K562 (cell line): ENCODE results near the gene CHST2. TPM values are rescaled to one million over a fixed set of nuclear protein-coding genes. Genes with fewer than 3 reads are reported as not detected.

Experiments used
- ATAC-seq: fragments of 200-7000 bp; cut with Tn5 transposase; 3 replicates; pipeline ENCODE4 v1.9.1; 2020; ENCODE audit warnings: moderate library complexity
- BruUV-seq: library from RNA; stranded (reverse); fragments of 400-500 nt; replicated peaks from 2 replicates; lab custom pipeline; 2021; lab: Mats Ljungman, UMichigan
- CTCF ChIA-PET: fragments of 300-600 bp; formaldehyde crosslinking; extraction: SDS; loops from one replicate; lab custom pipeline; 2021; ENCODE audit warnings: low intra/inter-chr PET ratio; lab: Yijun Ruan, JAX
- POLR2A ChIA-PET: fragments of 300-600, 350-650 bp; sonication (Branson Sonifier 250); formaldehyde crosslinking; extraction: SDS; loops from one replicate; lab custom pipeline; 2021; ENCODE audit warnings: antibody characterized with exemption, inconsistent platforms; lab: Yijun Ruan, JAX
- DNase-seq, 4 experiments: peaks; one replicate each; pipeline versions ENCODE4 v3.0.0 to v3.0.0-alpha.2; 2011 to 2018; ENCODE audit warnings: low spot score in 3 of 4, mixed read lengths in 3 of 4; ENCODE audit errors: extremely low read depth in 1 of 4
- FAIRE-seq: peaks from 2 replicates; lab custom pipeline; 2011; peaks lifted over from hg19 to GRCh38; lab: Jason Lieb, UNC
- H2AFZ ChIP-seq: 2 replicates; pipeline ENCODE4 v1.6.0; 2011; ENCODE audit warnings: low read depth, low read length, control low read depth, inconsistent platforms
- H3K27ac ChIP-seq: fragments of 200-600 bp; 3 replicates; pipeline ENCODE4 v1.8.0; 2011; ENCODE audit warnings: low read depth, mild to moderate bottlenecking, control low read depth, inconsistent platforms, low read length, moderate library complexity, mixed read lengths; ENCODE audit errors: extremely low read depth
- H3K27me3 ChIP-seq, 2 experiments: fragments of 300-600 bp in 1 of 2; 2 replicates in 1 of 2; 3 replicates in 1 of 2; pipeline versions ENCODE4 v1.6.0 to v1.8.0; 2011; ENCODE audit warnings: inconsistent platforms in 2 of 2, low read length in 2 of 2, mild to moderate bottlenecking in 1 of 2, mixed read lengths in 1 of 2, moderate library complexity in 1 of 2; ENCODE audit not compliant: control insufficient read depth in 2 of 2, insufficient read depth in 2 of 2
- H3K36me3 ChIP-seq: fragments of 300-600 bp; 3 replicates; pipeline ENCODE4 v1.8.0; 2011; ENCODE audit warnings: mild to moderate bottlenecking, low read length, inconsistent platforms; ENCODE audit not compliant: control insufficient read depth, insufficient read depth
- H3K4me1 ChIP-seq, 2 experiments: fragments of 200-600 bp in 1 of 2; replicated peaks in 1 of 2; 2 replicates in 1 of 2; 3 replicates in 1 of 2; pipeline versions ENCODE4 v1.5.1 to v1.8.0; 2011; ENCODE audit warnings: inconsistent platforms in 2 of 2, low read length in 2 of 2, mild to moderate bottlenecking in 1 of 2, mixed read lengths in 1 of 2, moderate library complexity in 1 of 2; ENCODE audit not compliant: control insufficient read depth in 2 of 2, insufficient read depth in 2 of 2
- H3K4me2 ChIP-seq: 2 replicates; pipeline ENCODE4 v1.6.1; 2011; ENCODE audit warnings: low read length, control low read depth, inconsistent platforms, mixed read lengths; ENCODE audit not compliant: insufficient read depth
- H3K4me3 ChIP-seq: fragments of 200-600 bp; sonication (generic), shearing (Covaris generic); 2 replicates; pipeline ENCODE4 v1.5.1; 2016; ENCODE audit warnings: control low read depth, inconsistent platforms
- H3K79me2 ChIP-seq: fragments of 200-600 bp; 3 replicates; pipeline ENCODE4 v1.8.0; 2011; ENCODE audit warnings: low read length, inconsistent platforms; ENCODE audit not compliant: control insufficient read depth, insufficient read depth
- H3K9ac ChIP-seq, 2 experiments: 2 replicates each; pipeline versions ENCODE4 v1.6.0 to v1.6.1; 2011; ENCODE audit warnings: low read depth in 2 of 2, low read length in 2 of 2, control low read depth in 1 of 2, inconsistent platforms in 1 of 2, mild to moderate bottlenecking in 1 of 2, mixed read lengths in 1 of 2; ENCODE audit not compliant: insufficient read depth in 1 of 2
- H3K9me1 ChIP-seq: one replicate; pipeline ENCODE4 v1.6.0; 2011; ENCODE audit warnings: inconsistent platforms, mild to moderate bottlenecking, low read length, moderate library complexity; ENCODE audit not compliant: control insufficient read depth, insufficient read depth
- H3K9me3 ChIP-seq: replicated peaks from 2 replicates; pipeline ENCODE4 v1.5.1; 2011; ENCODE audit warnings: low read depth, low read length, inconsistent platforms; ENCODE audit not compliant: control insufficient read depth, insufficient read depth
- H4K20me1 ChIP-seq: replicated peaks from 2 replicates; pipeline ENCODE4 v1.6.1; 2011; ENCODE audit warnings: low read length, inconsistent platforms, mixed read lengths; ENCODE audit not compliant: control insufficient read depth, insufficient read depth
- FOXK2 ChIP-seq, 2 experiments: fragments of 450-650 bp; IDR thresholded peaks in 1 of 2; conservative IDR thresholded peaks in 1 of 2; 2 replicates each; pipeline ENCODE4 v1.6.1; 2016; ENCODE audit warnings: low read depth in 2 of 2, mild to moderate bottlenecking in 1 of 2
- GTF2E2 ChIP-seq: fragments of 200-800 bp; sonication (Bioruptor generic); IDR thresholded peaks from 2 replicates; pipeline ENCODE4 v1.6.1; 2016; ENCODE audit warnings: missing genetic modification characterization, missing compliant biosample characterization
- KLF13 ChIP-seq: fragments of 450-650 bp; IDR thresholded peaks from 2 replicates; pipeline ENCODE4 v1.6.1; 2016; ENCODE audit warnings: missing genetic modification characterization, low read depth, mild to moderate bottlenecking, missing compliant biosample characterization, moderate library complexity, borderline replicate concordance
- LCOR ChIP-seq: sonication (generic); formaldehyde crosslinking; IDR thresholded peaks from 2 replicates; pipeline ENCODE4 v1.8.0; 2022; ENCODE audit warnings: mild to moderate bottlenecking, missing genetic modification reagents
- MCM3 ChIP-seq: fragments of 450-650 bp; IDR thresholded peaks from 2 replicates; pipeline ENCODE4 v1.6.1; 2016
- MTA2 ChIP-seq: fragments of 450-650 bp; IDR thresholded peaks from 2 replicates; pipeline ENCODE4 v1.6.1; 2016; ENCODE audit warnings: low read depth
- NFXL1 ChIP-seq: fragments of 450-650 bp; formaldehyde crosslinking; IDR thresholded peaks from 2 replicates; pipeline ENCODE4 v1.4.0; 2021; ENCODE audit warnings: mild to moderate bottlenecking
- POLR2AphosphoS2 ChIP-seq: IDR thresholded peaks from 2 replicates; pipeline ENCODE4 v1.6.1; 2012; ENCODE audit warnings: low read length, improper control_type of control experiment
- SRSF3 ChIP-seq: fragments of 200-400 bp; formaldehyde crosslinking; IDR thresholded peaks from 2 replicates; pipeline ENCODE4 v1.6.1; 2016; ENCODE audit warnings: mild to moderate bottlenecking, low read length, moderate library complexity; ENCODE audit not compliant: insufficient read depth
- TCF3 ChIP-seq: sonication (generic); formaldehyde crosslinking; IDR thresholded peaks from 2 replicates; pipeline ENCODE4 v1.4.0; 2020; ENCODE audit warnings: mild to moderate bottlenecking, missing genetic modification reagents
- WGBS: fragments of 100-300 bp; shearing (Covaris generic); methylation state at CpG from one replicate; pipeline ENCODE4 v1.1.6; 2016; ENCODE audit warnings: low coverage, mixed read lengths; ENCODE audit not compliant: insufficient coverage; ENCODE audit errors: missing lambda C conversion rate; 5-methylcytosine and 5-hydroxymethylcytosine counted together
- in situ Hi-C: fragments of 300-500 bp; cut with MboI; formaldehyde crosslinking; loops from 4 replicates; pipeline ENCODE4 v1.15.0; 2018; ENCODE audit warnings: inconsistent platforms, mixed read lengths
- intact Hi-C: fragments of 100-400 bp; cut with micrococcal nuclease; formaldehyde crosslinking; loops from 2 replicates; pipeline ENCODE4 v1.14.2; 2022
- polyA plus RNA-seq, 8 experiments: library from polyadenylated mRNA; depleted of rRNA in 4 of 8; stranded (reverse) in 5 of 8; unstranded in 3 of 8; fragments of >200 nt; fragmentation: Nextera tagmentation in 2 of 8; fragmentation: Illumina TruSeq in 1 of 8; extraction: Ambion mirVana in 2 of 8; extraction: Trizol in 1 of 8; gene quantifications; 2 replicates each; pipeline versions ENCODE4 v1.2.1 to v1.2.3, GENCODE V29; 2011 to 2014; ENCODE audit warnings: inconsistent platforms in 1 of 8, missing spikeins in 1 of 8
- total RNA-seq, 7 experiments: library from RNA; depleted of rRNA in 6 of 7; stranded (reverse); fragments of >200 nt in 6 of 7; fragmentation: Illumina TruSeq in 2 of 7; extraction: Trizol in 2 of 7; gene quantifications; 2 replicates each; pipeline versions ENCODE4 v1.2.1 to v1.2.3, GENCODE V29; 2011 to 2021; ENCODE audit warnings: low replicate concordance in 1 of 7
- TF ChIP-seq, protein P1 (sequence below): fragments of 250-450 bp; sonication (Bioruptor Pico); IDR thresholded peaks from 2 replicates; pipeline ENCODE4 v1.4.0; 2020; ENCODE audit warnings: mild to moderate bottlenecking
- TF ChIP-seq, protein P2 (sequence below): sonication (generic); formaldehyde crosslinking; IDR thresholded peaks from 2 replicates; pipeline ENCODE4 v1.8.0; 2023; ENCODE audit warnings: mild to moderate bottlenecking, missing genetic modification reagents
- TF ChIP-seq, protein P3 (sequence below): fragments of 150-350 bp; conservative IDR thresholded peaks from 2 replicates; pipeline ENCODE4 v1.6.1; 2014; ENCODE audit warnings: low read length

CHST2 gene
- total and polyA plus RNA-seq, 9 of the 15 experiments (the other 6 are each of a cell fraction or from before 2014, with no cell fraction given): 3.4 to 60.3 (median 13.9) TPM

DNA sequence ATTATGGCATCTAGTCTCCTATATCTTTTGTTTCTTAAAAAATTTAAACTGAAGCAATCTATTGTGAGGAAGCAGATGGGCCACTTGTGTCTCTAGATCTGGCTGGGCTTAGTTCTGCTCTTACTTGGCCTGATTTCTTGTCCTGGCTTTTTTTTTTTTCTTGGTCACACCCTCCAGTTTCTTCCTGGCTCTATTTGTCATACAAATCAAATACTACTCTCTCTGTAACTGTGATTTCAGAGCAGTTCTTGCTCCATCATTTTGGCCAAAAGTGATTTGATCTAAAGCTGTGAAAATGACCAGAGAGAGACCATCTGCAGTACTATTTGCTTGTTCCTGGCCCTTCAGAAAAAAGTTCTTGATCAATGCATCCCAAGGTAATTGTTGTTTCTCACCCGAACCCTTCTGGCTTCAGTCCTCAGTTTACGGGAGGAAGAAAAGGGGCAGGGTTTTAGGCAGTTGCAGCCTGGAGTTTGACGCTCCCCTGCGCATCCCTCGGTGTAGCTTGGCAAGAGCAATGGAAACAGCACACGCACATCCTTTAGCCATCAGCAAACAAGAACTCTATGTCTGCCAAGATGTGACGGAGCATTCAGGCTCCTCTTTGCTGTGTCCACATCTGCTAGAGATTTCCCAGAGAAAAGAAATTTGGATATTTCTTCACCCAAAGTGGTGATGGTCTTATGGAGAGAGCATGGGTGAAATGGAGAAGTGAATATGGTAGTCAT lies 31.6 kb downstream of the CHST2 start:
- BruUV-seq: no TSS peak
- Histone ChIP-seq H3K4me3 (no peak overlapping the region), H2AFZ (no peak overlapping the region), H3K4me2 (no peak overlapping the region), H3K27me3 (no peaks in the 10 kb centered on the region), H3K9ac (no peak overlapping the region), H3K79me2 (no peaks in the 10 kb centered on the region), H3K9me1 (no peaks in the 10 kb centered on the region), H3K4me1 (peaks cover 0 to 5% of the 10 kb centered on the region in 2 experiments; a peak in 2 of 5 replicates), H3K36me3 (no peaks in the 10 kb centered on the region), H3K9me3 (no peaks in the 10 kb centered on the region), H3K27ac (no peak overlapping the region), H4K20me1 (no peaks in the 10 kb centered on the region)
- ChIA-PET CTCF (no interaction called here), POLR2A (interaction anchor here (0.8 to 1.4 kb wide), 2 partner anchors 12 to 26 kb away, joined by 3 to 5 read pairs; no protein-coding TSS in a partner anchor)
- DNase-seq (no peak), ATAC-seq (no peak), FAIRE-seq (no peak)
- intact Hi-C loops (no loop called here), in situ Hi-C loops (no loop called here)
- WGBS: 83% methylated on average over 7 of the region's 7 CpGs
- TF ChIP-seq MCM3: no peak
- TF ChIP-seq POLR2AphosphoS2: no peak
- TF ChIP-seq, protein P1, sequence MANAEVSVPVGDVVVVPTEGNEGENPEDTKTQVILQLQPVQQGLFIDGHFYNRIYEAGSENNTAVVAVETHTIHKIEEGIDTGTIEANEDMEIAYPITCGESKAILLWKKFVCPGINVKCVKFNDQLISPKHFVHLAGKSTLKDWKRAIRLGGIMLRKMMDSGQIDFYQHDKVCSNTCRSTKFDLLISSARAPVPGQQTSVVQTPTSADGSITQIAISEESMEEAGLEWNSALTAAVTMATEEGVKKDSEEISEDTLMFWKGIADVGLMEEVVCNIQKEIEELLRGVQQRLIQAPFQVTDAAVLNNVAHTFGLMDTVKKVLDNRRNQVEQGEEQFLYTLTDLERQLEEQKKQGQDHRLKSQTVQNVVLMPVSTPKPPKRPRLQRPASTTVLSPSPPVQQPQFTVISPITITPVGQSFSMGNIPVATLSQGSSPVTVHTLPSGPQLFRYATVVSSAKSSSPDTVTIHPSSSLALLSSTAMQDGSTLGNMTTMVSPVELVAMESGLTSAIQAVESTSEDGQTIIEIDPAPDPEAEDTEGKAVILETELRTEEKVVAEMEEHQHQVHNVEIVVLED: no peak
- TF ChIP-seq TCF3 (CRISPR knock-in tag): no peak
- TF ChIP-seq LCOR (CRISPR knock-in tag): no peak
- TF ChIP-seq GTF2E2 (tag): no peak
- TF ChIP-seq, protein P2, sequence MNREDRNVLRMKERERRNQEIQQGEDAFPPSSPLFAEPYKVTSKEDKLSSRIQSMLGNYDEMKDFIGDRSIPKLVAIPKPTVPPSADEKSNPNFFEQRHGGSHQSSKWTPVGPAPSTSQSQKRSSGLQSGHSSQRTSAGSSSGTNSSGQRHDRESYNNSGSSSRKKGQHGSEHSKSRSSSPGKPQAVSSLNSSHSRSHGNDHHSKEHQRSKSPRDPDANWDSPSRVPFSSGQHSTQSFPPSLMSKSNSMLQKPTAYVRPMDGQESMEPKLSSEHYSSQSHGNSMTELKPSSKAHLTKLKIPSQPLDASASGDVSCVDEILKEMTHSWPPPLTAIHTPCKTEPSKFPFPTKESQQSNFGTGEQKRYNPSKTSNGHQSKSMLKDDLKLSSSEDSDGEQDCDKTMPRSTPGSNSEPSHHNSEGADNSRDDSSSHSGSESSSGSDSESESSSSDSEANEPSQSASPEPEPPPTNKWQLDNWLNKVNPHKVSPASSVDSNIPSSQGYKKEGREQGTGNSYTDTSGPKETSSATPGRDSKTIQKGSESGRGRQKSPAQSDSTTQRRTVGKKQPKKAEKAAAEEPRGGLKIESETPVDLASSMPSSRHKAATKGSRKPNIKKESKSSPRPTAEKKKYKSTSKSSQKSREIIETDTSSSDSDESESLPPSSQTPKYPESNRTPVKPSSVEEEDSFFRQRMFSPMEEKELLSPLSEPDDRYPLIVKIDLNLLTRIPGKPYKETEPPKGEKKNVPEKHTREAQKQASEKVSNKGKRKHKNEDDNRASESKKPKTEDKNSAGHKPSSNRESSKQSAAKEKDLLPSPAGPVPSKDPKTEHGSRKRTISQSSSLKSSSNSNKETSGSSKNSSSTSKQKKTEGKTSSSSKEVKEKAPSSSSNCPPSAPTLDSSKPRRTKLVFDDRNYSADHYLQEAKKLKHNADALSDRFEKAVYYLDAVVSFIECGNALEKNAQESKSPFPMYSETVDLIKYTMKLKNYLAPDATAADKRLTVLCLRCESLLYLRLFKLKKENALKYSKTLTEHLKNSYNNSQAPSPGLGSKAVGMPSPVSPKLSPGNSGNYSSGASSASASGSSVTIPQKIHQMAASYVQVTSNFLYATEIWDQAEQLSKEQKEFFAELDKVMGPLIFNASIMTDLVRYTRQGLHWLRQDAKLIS: no peak
- TF ChIP-seq, protein P3, sequence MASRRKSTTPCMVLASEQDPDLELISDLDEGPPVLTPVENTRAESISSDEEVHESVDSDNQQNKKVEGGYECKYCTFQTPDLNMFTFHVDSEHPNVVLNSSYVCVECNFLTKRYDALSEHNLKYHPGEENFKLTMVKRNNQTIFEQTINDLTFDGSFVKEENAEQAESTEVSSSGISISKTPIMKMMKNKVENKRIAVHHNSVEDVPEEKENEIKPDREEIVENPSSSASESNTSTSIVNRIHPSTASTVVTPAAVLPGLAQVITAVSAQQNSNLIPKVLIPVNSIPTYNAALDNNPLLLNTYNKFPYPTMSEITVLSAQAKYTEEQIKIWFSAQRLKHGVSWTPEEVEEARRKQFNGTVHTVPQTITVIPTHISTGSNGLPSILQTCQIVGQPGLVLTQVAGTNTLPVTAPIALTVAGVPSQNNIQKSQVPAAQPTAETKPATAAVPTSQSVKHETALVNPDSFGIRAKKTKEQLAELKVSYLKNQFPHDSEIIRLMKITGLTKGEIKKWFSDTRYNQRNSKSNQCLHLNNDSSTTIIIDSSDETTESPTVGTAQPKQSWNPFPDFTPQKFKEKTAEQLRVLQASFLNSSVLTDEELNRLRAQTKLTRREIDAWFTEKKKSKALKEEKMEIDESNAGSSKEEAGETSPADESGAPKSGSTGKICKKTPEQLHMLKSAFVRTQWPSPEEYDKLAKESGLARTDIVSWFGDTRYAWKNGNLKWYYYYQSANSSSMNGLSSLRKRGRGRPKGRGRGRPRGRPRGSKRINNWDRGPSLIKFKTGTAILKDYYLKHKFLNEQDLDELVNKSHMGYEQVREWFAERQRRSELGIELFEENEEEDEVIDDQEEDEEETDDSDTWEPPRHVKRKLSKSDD: no peak
- no peak for TF ChIP-seq FOXK2 (conservative IDR thresholded peaks at IDR 0.05 in 1 of 2, IDR thresholded peaks at IDR 0.05 in 1 of 2; ENCODE audit: low read depth in 2 of 2)
- TF ChIP-seq KLF13 (tag): no peak
- no peak for TF ChIP-seq MTA2
- TF ChIP-seq SRSF3: no peak
- TF ChIP-seq NFXL1 (CRISPR knock-in tag): no peak
